HepG2 (cell line): Measurements from ENCODE around the gene SLC1A4. TPM values are rescaled to one million over a fixed set of nuclear protein-coding genes. Genes with fewer than 3 reads are reported as not detected.

Source experiments
- ARNT2 ChIP-seq: sonication (generic); formaldehyde crosslinking; IDR thresholded peaks from 2 replicates; pipeline ENCODE4 v1.8.0; 2022; ENCODE audit warnings: mild to moderate bottlenecking, low read depth, missing genetic modification reagents, moderate library complexity
- HHEX ChIP-seq: IDR thresholded peaks from 2 replicates; pipeline ENCODE4 v1.6.1; 2016; ENCODE audit warnings: control low read depth
- IRX3 ChIP-seq: sonication (generic); formaldehyde crosslinking; IDR thresholded peaks from 2 replicates; pipeline ENCODE4 v1.8.1; 2023; ENCODE audit warnings: mild to moderate bottlenecking, low read depth, missing genetic modification reagents, borderline replicate concordance
- KAT8 ChIP-seq: IDR thresholded peaks from 2 replicates; pipeline ENCODE4 v1.6.1; 2016; ENCODE audit warnings: missing genetic modification reagents, missing compliant biosample characterization
- NFIB ChIP-seq: sonication (generic); formaldehyde crosslinking; IDR thresholded peaks from 2 replicates; pipeline ENCODE4 v1.9.0; 2021; ENCODE audit warnings: missing genetic modification reagents, mild to moderate bottlenecking, borderline replicate concordance
- NR2F2 ChIP-seq: IDR thresholded peaks from 2 replicates; pipeline ENCODE4 v1.6.1; 2012; ENCODE audit warnings: low read depth, inconsistent platforms, borderline replicate concordance
- RARG ChIP-seq: sonication (generic); formaldehyde crosslinking; IDR thresholded peaks from 2 replicates; pipeline ENCODE4 v1.4.0; 2020; ENCODE audit warnings: low read depth, mild to moderate bottlenecking, missing genetic modification reagents
- RBAK ChIP-seq: sonication (generic); formaldehyde crosslinking; IDR thresholded peaks from 2 replicates; pipeline ENCODE4 v1.5.1; 2020; ENCODE audit warnings: mild to moderate bottlenecking, missing genetic modification reagents
- SAFB2 ChIP-seq: sonication (generic); formaldehyde crosslinking; IDR thresholded peaks from 2 replicates; pipeline ENCODE4 v1.5.1; 2020; ENCODE audit warnings: missing genetic modification reagents, low read depth, mild to moderate bottlenecking, borderline replicate concordance
- SKI ChIP-seq: fragments of 450-650 bp; IDR thresholded peaks from one replicate; pipeline ENCODE4 v1.6.1; 2018; ENCODE audit warnings: mild to moderate bottlenecking; ENCODE audit not compliant: partially characterized antibody
- TBX2 ChIP-seq: sonication (generic); formaldehyde crosslinking; IDR thresholded peaks from 2 replicates; pipeline ENCODE4 v1.5.0; 2020; ENCODE audit warnings: missing genetic modification reagents, mild to moderate bottlenecking, borderline replicate concordance
- ZNF562 ChIP-seq: sonication (generic); formaldehyde crosslinking; IDR thresholded peaks from 2 replicates; pipeline ENCODE4 v1.8.0; 2022; ENCODE audit warnings: missing genetic modification reagents, borderline replicate concordance
- ZSCAN29 ChIP-seq: sonication (generic); formaldehyde crosslinking; conservative IDR thresholded peaks from 2 replicates; pipeline ENCODE4 v1.4.0; 2020; ENCODE audit warnings: mild to moderate bottlenecking, missing genetic modification reagents
- polyA plus RNA-seq, 8 experiments: library from polyadenylated mRNA; depleted of rRNA in 3 of 8; stranded (reverse) in 7 of 8; unstranded in 1 of 8; fragments of >200 nt; fragmentation: Illumina TruSeq in 4 of 8; extraction: Trizol in 4 of 8; gene quantifications; 2 replicates each; pipeline versions ENCODE4 v1.2.1 to v1.2.3, GENCODE V29; 2011 to 2016; ENCODE audit warnings: low read depth in 4 of 8, missing spikeins in 1 of 8, mixed read lengths in 1 of 8; ENCODE audit not compliant: insufficient read depth in 1 of 8
- total RNA-seq, 5 experiments: library from RNA; depleted of rRNA; stranded (reverse); fragments of >200 nt; fragmentation: Illumina TruSeq; extraction: Trizol; gene quantifications; 2 replicates each; pipeline ENCODE4 v1.2.3, GENCODE V29; 2016; ENCODE audit warnings: low read depth in 1 of 5
- TF ChIP-seq, protein P1 (sequence below): IDR thresholded peaks from 2 replicates; pipeline ENCODE4 v1.6.1; 2016; ENCODE audit warnings: missing compliant biosample characterization, missing genetic modification reagents, borderline replicate concordance
- TF ChIP-seq, protein P2 (sequence below): fragments of 450-650 bp; IDR thresholded peaks from 2 replicates; pipeline ENCODE4 v1.6.1; 2017; ENCODE audit warnings: mild to moderate bottlenecking
- TF ChIP-seq, protein P3 (sequence below): IDR thresholded peaks from 2 replicates; pipeline ENCODE4 v1.6.1; 2016; ENCODE audit warnings: missing biosample characterization, missing genetic modification reagents, low read depth
- TF ChIP-seq, protein P4 (sequence below): sonication (generic); formaldehyde crosslinking; IDR thresholded peaks from 2 replicates; pipeline ENCODE4 v1.4.0; 2020; ENCODE audit warnings: missing genetic modification reagents

SLC1A4 gene
- total and polyA plus RNA-seq, 2 of the 13 experiments (the other 11 are each of a cell fraction or from before 2014, with no cell fraction given), result 21.0 to 39.6 TPM

DNA sequence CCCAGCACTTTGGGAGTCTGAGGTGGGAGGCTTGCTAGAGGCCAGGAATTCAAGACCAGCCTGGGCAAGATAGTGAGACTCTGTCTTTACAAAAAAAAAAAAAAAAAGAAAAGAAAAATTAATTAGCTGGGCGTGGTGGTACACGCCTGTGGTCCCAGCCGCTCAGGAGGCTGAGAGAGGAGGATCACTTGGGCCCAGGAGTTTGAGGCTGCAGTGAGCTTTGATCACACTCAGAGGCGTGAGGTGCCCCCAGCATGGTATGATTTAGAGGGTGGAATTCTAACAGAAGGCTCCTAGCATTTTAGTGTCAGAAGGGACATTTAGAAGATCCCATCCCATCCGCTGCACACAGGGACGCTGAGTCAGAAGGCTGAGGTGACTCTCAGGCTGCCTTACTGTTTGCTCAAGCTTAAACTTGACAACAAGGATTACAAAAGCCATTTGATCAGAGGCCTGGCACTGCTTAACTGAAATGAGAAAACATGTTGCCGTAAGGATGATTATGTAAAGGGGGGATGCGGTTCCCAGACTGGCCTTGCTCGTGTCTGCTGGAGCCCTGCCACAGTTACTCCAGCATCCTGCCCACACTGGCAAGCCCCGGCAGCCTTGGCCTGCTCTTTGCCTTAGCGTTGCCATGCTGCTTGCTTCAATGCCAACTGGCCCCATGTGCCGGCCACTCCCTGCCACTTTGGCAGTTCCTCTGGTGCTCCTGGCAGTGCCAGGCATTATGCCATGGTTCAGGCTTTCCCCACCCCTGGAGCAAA is 45.6 kb upstream of the SLC1A4 start (continued):
- no peak for TF ChIP-seq SAFB2
- no peak for TF ChIP-seq NFIB (CRISPR knock-in tag)
- TF ChIP-seq, protein P1, sequence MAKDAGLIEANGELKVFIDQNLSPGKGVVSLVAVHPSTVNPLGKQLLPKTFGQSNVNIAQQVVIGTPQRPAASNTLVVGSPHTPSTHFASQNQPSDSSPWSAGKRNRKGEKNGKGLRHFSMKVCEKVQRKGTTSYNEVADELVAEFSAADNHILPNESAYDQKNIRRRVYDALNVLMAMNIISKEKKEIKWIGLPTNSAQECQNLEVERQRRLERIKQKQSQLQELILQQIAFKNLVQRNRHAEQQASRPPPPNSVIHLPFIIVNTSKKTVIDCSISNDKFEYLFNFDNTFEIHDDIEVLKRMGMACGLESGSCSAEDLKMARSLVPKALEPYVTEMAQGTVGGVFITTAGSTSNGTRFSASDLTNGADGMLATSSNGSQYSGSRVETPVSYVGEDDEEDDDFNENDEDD (CRISPR knock-in tag), result no peak
- TF ChIP-seq NR2F2, result no peak
- TF ChIP-seq, protein P2, sequence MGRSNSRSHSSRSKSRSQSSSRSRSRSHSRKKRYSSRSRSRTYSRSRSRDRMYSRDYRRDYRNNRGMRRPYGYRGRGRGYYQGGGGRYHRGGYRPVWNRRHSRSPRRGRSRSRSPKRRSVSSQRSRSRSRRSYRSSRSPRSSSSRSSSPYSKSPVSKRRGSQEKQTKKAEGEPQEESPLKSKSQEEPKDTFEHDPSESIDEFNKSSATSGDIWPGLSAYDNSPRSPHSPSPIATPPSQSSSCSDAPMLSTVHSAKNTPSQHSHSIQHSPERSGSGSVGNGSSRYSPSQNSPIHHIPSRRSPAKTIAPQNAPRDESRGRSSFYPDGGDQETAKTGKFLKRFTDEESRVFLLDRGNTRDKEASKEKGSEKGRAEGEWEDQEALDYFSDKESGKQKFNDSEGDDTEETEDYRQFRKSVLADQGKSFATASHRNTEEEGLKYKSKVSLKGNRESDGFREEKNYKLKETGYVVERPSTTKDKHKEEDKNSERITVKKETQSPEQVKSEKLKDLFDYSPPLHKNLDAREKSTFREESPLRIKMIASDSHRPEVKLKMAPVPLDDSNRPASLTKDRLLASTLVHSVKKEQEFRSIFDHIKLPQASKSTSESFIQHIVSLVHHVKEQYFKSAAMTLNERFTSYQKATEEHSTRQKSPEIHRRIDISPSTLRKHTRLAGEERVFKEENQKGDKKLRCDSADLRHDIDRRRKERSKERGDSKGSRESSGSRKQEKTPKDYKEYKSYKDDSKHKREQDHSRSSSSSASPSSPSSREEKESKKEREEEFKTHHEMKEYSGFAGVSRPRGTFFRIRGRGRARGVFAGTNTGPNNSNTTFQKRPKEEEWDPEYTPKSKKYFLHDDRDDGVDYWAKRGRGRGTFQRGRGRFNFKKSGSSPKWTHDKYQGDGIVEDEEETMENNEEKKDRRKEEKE, result no peak
- TF ChIP-seq, protein P3, sequence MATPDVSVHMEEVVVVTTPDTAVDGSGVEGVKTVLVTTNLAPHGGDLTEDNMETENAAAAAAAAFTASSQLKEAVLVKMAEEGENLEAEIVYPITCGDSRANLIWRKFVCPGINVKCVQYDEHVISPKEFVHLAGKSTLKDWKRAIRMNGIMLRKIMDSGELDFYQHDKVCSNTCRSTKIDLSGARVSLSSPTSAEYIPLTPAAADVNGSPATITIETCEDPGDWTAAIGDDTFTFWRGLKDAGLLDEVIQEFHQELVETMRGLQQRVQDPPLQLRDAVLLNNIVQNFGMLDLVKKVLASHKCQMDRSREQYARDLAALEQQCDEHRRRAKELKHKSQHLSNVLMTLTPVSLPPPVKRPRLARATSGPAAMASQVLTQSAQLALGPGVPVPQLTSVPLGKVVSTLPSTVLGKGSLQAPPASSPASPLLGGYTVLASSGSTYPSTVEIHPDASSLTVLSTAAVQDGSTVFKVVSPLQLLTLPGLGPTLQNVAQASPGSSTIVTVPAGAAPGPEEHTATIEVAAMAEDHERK (CRISPR knock-in tag), result no peak
- TF ChIP-seq HHEX, result no peak
- TF ChIP-seq ZSCAN29, result no peak
- no peak for TF ChIP-seq RARG
- peak; percentile 44; the same call in 1 of the 2 replicates for TF ChIP-seq ARNT2 (CRISPR knock-in tag)
- TF ChIP-seq, protein P4, sequence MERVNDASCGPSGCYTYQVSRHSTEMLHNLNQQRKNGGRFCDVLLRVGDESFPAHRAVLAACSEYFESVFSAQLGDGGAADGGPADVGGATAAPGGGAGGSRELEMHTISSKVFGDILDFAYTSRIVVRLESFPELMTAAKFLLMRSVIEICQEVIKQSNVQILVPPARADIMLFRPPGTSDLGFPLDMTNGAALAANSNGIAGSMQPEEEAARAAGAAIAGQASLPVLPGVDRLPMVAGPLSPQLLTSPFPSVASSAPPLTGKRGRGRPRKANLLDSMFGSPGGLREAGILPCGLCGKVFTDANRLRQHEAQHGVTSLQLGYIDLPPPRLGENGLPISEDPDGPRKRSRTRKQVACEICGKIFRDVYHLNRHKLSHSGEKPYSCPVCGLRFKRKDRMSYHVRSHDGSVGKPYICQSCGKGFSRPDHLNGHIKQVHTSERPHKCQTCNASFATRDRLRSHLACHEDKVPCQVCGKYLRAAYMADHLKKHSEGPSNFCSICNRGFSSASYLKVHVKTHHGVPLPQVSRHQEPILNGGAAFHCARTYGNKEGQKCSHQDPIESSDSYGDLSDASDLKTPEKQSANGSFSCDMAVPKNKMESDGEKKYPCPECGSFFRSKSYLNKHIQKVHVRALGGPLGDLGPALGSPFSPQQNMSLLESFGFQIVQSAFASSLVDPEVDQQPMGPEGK (CRISPR knock-in tag), result peak; percentile 19; the same call in 1 of the 2 replicates
- TF ChIP-seq ZNF562 (CRISPR knock-in tag), result no peak
- no peak for TF ChIP-seq IRX3 (CRISPR knock-in tag)
- peak; percentile 68 for TF ChIP-seq KAT8 (CRISPR knock-in tag)
- peak; percentile 90 for TF ChIP-seq TBX2 (CRISPR knock-in tag)
- TF ChIP-seq SKI, result peak; percentile 88
- no peak for TF ChIP-seq RBAK (CRISPR knock-in tag)
